PC-3 (cell line): ENCODE measurements around the gene AUTS2. TPM values are rescaled to one million over a fixed set of nuclear protein-coding genes. Genes with fewer than 3 reads are reported as not detected.

Experiments
- ATAC-seq: fragments of 200-7000 bp; cut with Tn5 transposase; 2 replicates; pipeline ENCODE4 v1.9.1; 2020; ENCODE audit warnings: mild to moderate bottlenecking, moderate library complexity
- BruUV-seq: library from RNA; stranded (reverse); fragments of 400-500 nt; replicated peaks from 2 replicates; lab custom pipeline; 2021; lab: Mats Ljungman, UMichigan
- CTCF ChIA-PET: fragments of 300-600 bp; sonication (Branson Sonifier 250); formaldehyde crosslinking; loops from one replicate; lab custom pipeline; 2022; ENCODE audit warnings: antibody characterized with exemption; lab: Charles Lee
- POLR2A ChIA-PET: fragments of 300-600 bp; sonication (Branson Sonifier 250); formaldehyde crosslinking; loops from one replicate; lab custom pipeline; 2022; ENCODE audit warnings: antibody characterized with exemption; ENCODE audit not compliant: unreplicated experiment; lab: Charles Lee
- DNase-seq: peaks from one replicate; pipeline ENCODE4 v3.0.0-alpha.2; 2015
- H2AFZ ChIP-seq: fragments of 300-600 bp; sonication (generic); 2 replicates; pipeline ENCODE4 v1.6.0; 2016; ENCODE audit warnings: antibody characterized with exemption, low read length
- H3F3A ChIP-seq: fragments of 300-600 bp; sonication (generic); one replicate; pipeline ENCODE4 v1.6.0; 2017; ENCODE audit warnings: antibody characterized with exemption, low read length, control low read depth, mild to moderate bottlenecking; ENCODE audit not compliant: unreplicated experiment
- H3K27ac ChIP-seq: fragments of 300-600 bp; sonication (generic); 2 replicates; pipeline ENCODE4 v1.5.1; 2016; ENCODE audit warnings: mild to moderate bottlenecking, low read length
- H3K27me3 ChIP-seq: fragments of 300-600 bp; sonication (generic); 2 replicates; pipeline ENCODE4 v1.6.1; 2016; ENCODE audit warnings: low read length, mixed read lengths
- H3K36me3 ChIP-seq: fragments of 300-600 bp; sonication (generic); 2 replicates; pipeline ENCODE4 v1.6.1; 2016; ENCODE audit warnings: low read depth, mixed run types, low read length, mixed read lengths
- H3K4me1 ChIP-seq: fragments of 300-600 bp; sonication (generic); 2 replicates; pipeline ENCODE4 v1.5.1; 2016; ENCODE audit warnings: low read length; ENCODE audit not compliant: insufficient read depth
- H3K4me2 ChIP-seq: fragments of 300-600 bp; sonication (generic); 2 replicates; pipeline ENCODE4 v1.6.0; 2016; ENCODE audit warnings: low read length
- H3K4me3 ChIP-seq: fragments of 300-600 bp; sonication (generic); 2 replicates; pipeline ENCODE4 v1.5.1; 2016; ENCODE audit warnings: mild to moderate bottlenecking, low read length, mixed read lengths
- H3K79me2 ChIP-seq: fragments of 300-600 bp; sonication (generic); 2 replicates; pipeline ENCODE4 v1.6.1; 2017; ENCODE audit warnings: low read length, mixed read lengths
- H3K9ac ChIP-seq: fragments of 300-600 bp; sonication (generic); 2 replicates; pipeline ENCODE4 v1.6.0; 2016; ENCODE audit warnings: mild to moderate bottlenecking, low read length
- H3K9me2 ChIP-seq: fragments of 300-600 bp; sonication (generic); replicated peaks from 2 replicates; pipeline ENCODE4 v1.6.1; 2016; ENCODE audit warnings: mixed run types, low read length, mixed read lengths
- H3K9me3 ChIP-seq: fragments of 300-600 bp; sonication (generic); 2 replicates; pipeline ENCODE4 v1.6.1; 2016; ENCODE audit warnings: low read length, mixed read lengths
- H4K20me1 ChIP-seq: fragments of 300-600 bp; sonication (generic); 2 replicates; pipeline ENCODE4 v1.6.1; 2016; ENCODE audit warnings: low read length, mixed read lengths
- EZH2 ChIP-seq: fragments of 300-600 bp; sonication (generic); IDR thresholded peaks from one replicate; pipeline ENCODE4 v1.6.1; 2017; ENCODE audit warnings: antibody characterized with exemption, mild to moderate bottlenecking, low read length; ENCODE audit not compliant: unreplicated experiment
- EZH2phosphoT487 ChIP-seq: fragments of 300-600 bp; sonication (generic); IDR thresholded peaks from 2 replicates; pipeline ENCODE4 v1.6.1; 2018; ENCODE audit warnings: mild to moderate bottlenecking, antibody characterized with exemption, low read length, borderline replicate concordance
- intact Hi-C: fragments of 100-400 bp; cut with micrococcal nuclease; formaldehyde crosslinking; loops from 2 replicates; pipeline ENCODE4 v1.9.0; 2023
- total RNA-seq: library from RNA; depleted of rRNA; stranded (reverse); fragments of >200 nt; gene quantifications from 2 replicates; pipeline ENCODE4 v1.2.3, GENCODE V29; 2014
- TF ChIP-seq, protein P1 (sequence below): fragments of 300-600 bp; sonication (generic); conservative IDR thresholded peaks from 2 replicates; pipeline ENCODE4 v1.5.1; 2017; ENCODE audit warnings: antibody characterized with exemption, low read depth, mild to moderate bottlenecking, low read length

Gene AUTS2
- total RNA-seq, 1 experiment from 2014 or later, result not detected

DNA sequence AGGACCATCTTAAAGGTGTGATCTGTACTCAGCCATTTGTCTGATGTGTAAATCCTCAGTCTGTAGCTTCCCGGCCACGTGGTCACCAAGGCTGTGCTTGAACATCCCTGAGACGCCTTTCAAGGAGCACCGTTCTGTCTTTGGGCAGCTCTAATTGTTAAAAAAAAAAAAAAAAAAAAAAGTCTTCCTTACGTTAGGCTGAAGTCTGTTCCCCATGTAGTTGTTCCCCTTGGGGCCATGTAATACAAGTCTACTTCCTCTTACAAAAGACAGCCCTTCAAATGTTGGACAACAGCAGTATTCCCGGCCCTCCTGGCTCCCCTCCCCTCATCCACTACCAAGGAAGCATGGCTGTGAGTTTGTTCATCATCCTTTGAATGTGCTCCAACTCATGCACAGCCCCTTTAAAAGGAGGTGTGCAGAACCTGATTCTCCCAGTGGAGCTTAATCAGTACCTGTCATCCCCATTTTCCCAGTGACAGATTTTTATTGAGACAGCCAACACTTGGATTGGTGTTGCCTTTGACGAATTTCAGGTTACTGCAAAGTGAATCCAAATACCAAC, 1141.5 kb downstream of the AUTS2 start:
- Histone ChIP-seq H3K27ac (no peak overlapping the region), H3K36me3 (no peaks in the 10 kb centered on the region), H3K79me2 (no peaks in the 10 kb centered on the region), H3F3A (no peaks in the 10 kb centered on the region), H3K9me2 (no peaks in the 10 kb centered on the region), H3K4me2 (no peak overlapping the region), H3K9ac (no peak overlapping the region), H3K27me3 (no peaks in the 10 kb centered on the region), H3K4me3 (no peak overlapping the region), H3K9me3 (no peaks in the 10 kb centered on the region), H2AFZ (no peak overlapping the region), H4K20me1 (no peaks in the 10 kb centered on the region), H3K4me1 (no peaks in the 10 kb centered on the region)
- intact Hi-C loops, result no loop called here
- no TSS peak for BruUV-seq
- ATAC-seq, result no peak
- no peak for TF ChIP-seq EZH2
- TF ChIP-seq EZH2phosphoT487, result no peak
- TF ChIP-seq, protein P1, sequence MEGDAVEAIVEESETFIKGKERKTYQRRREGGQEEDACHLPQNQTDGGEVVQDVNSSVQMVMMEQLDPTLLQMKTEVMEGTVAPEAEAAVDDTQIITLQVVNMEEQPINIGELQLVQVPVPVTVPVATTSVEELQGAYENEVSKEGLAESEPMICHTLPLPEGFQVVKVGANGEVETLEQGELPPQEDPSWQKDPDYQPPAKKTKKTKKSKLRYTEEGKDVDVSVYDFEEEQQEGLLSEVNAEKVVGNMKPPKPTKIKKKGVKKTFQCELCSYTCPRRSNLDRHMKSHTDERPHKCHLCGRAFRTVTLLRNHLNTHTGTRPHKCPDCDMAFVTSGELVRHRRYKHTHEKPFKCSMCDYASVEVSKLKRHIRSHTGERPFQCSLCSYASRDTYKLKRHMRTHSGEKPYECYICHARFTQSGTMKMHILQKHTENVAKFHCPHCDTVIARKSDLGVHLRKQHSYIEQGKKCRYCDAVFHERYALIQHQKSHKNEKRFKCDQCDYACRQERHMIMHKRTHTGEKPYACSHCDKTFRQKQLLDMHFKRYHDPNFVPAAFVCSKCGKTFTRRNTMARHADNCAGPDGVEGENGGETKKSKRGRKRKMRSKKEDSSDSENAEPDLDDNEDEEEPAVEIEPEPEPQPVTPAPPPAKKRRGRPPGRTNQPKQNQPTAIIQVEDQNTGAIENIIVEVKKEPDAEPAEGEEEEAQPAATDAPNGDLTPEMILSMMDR, result no peak
- ChIA-PET POLR2A (no interaction called here), CTCF (no interaction called here)
- no peak for DNase-seq

DNA sequence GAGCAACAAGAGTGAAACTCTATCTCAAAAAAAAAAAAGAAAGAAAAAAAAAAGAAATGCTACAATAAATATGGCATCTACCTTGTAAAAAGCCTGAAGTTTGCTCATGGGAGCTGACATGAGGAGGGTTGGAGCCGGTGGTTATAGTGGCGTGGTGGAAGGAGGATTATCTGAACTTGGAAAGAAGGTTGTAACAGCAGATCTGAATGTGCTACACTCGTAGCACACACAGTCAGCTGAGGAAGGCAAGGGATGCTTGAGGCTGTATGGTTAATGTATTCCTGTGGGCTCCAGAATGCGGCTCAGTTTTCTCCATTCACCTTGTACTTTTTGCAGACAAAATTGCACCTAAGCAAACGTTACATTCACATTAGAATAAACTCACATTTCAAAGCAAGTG, 1143.4 kb downstream of the AUTS2 start:
- no peaks in the 10 kb centered on the region for H3K36me3 ChIP-seq
- no peaks in the 10 kb centered on the region for H3K79me2 ChIP-seq
- intact Hi-C loops, result no loop called here
- H3K9me3 ChIP-seq, result no peaks in the 10 kb centered on the region
- H3F3A ChIP-seq, result no peaks in the 10 kb centered on the region
- ChIA-PET POLR2A (no interaction called here), CTCF (no interaction called here)
- H3K9me2 ChIP-seq, result no peaks in the 10 kb centered on the region
- BruUV-seq, result no TSS peak
- H3K4me3 ChIP-seq, result no peak overlapping the region
- no peak overlapping the region for H3K9ac ChIP-seq
- no peak overlapping the region for H2AFZ ChIP-seq
- ATAC-seq (no peak), DNase-seq (no peak)
- H3K4me2 ChIP-seq, result no peak overlapping the region
- no peaks in the 10 kb centered on the region for H3K27me3 ChIP-seq
- no peak overlapping the region for H3K27ac ChIP-seq
- no peaks in the 10 kb centered on the region for H4K20me1 ChIP-seq
- H3K4me1 ChIP-seq, result no peaks in the 10 kb centered on the region
- TF ChIP-seq EZH2 (no peak), EZH2phosphoT487 (no peak)
- TF ChIP-seq, protein P1, result no peak

DNA sequence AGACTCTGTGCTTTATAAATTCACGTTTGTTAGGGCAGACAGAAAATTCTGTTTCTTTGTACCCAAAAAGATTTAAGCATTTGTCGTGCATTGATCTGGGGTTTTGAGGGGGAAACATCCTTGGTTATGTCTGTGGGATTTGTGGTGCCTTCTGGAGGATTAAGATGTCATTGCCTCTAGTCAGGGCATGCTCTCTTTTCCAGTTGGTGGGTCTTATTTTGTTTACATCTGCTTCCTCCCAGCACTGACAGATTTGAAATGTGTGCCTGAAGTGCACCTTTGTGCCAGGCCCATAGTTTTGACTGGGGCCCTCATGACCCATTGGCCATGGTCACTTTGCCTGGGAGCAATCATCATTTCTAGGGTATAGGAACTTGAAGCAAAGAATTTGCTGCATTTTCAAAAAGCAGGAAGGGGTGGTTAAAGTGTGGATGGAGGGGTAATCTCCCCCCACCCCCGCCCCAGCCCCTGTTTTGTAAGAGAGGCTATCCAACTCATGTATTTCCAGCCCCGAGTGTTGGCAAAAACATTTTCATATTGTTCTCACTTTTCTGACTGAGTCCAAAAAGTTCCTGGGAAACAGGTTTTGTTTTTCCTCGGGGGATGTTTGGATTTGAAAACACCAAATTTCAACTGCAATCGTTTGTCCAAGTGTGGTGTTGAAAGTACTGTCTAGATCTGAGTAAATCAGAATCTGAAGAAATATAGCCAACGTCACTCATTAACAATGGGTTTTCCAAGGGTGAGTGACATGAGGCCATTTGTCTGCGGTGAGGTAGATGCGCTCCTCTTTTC, 1145.5 kb downstream of the AUTS2 start:
- H3K9ac ChIP-seq, result no peak overlapping the region
- TF ChIP-seq EZH2, result no peak
- H3K27me3 ChIP-seq, result no peaks in the 10 kb centered on the region
- H3F3A ChIP-seq, result no peaks in the 10 kb centered on the region
- H3K9me2 ChIP-seq, result no peaks in the 10 kb centered on the region
- H3K4me3 ChIP-seq, result no peak overlapping the region
- ChIA-PET CTCF (no interaction called here), POLR2A (no interaction called here)
- no peaks in the 10 kb centered on the region for H3K9me3 ChIP-seq
- no peaks in the 10 kb centered on the region for H3K4me1 ChIP-seq
- no TSS peak for BruUV-seq
- no peaks in the 10 kb centered on the region for H4K20me1 ChIP-seq
- no peaks in the 10 kb centered on the region for H3K36me3 ChIP-seq
- ATAC-seq (no peak), DNase-seq (no peak)
- H3K79me2 ChIP-seq, result no peaks in the 10 kb centered on the region
- intact Hi-C loops, result no loop called here
- H3K4me2 ChIP-seq, result no peak overlapping the region
- no peak overlapping the region for H3K27ac ChIP-seq
- no peak overlapping the region for H2AFZ ChIP-seq
